Natural killer cell (primary cell): ENCODE data around the gene SRCAP. TPM values are rescaled to one million over a fixed set of nuclear protein-coding genes. Genes with fewer than 3 reads are reported as not detected.

Experiments used
- ATAC-seq, 3 donors: fragments of 150-1000 bp in 2 of 3; fragments of 200-7000 bp in 1 of 3; cut with Tn5 transposase; 1 replicate in 1 of 3; 2 replicates in 2 of 3; pipeline ENCODE4 v1.10.0; 2021; ENCODE audit warnings: mild to moderate bottlenecking in 2 of 3, moderate library complexity in 2 of 3
- DNase-seq, 2 donors: peaks; one replicate each; pipeline versions ENCODE4 v3.0.0 to v3.0.0-alpha.2; 2013 to 2021; ENCODE audit warnings: mixed read lengths in 1 of 2
- H3K27ac ChIP-seq: one replicate; pipeline ENCODE4 v1.5.1; 2013; ENCODE audit warnings: mild to moderate bottlenecking, low read length
- H3K27me3 ChIP-seq: one replicate; pipeline ENCODE4 v1.6.1; 2013; ENCODE audit warnings: low read length; ENCODE audit not compliant: control insufficient read depth, insufficient read depth
- H3K36me3 ChIP-seq: one replicate; pipeline ENCODE4 v1.6.1; 2013; ENCODE audit warnings: low read length; ENCODE audit not compliant: control insufficient read depth, insufficient read depth
- H3K4me1 ChIP-seq: one replicate; pipeline ENCODE4 v1.6.1; 2013; ENCODE audit warnings: low read length; ENCODE audit not compliant: control insufficient read depth, insufficient read depth
- H3K4me3 ChIP-seq: one replicate; pipeline ENCODE4 v1.5.1; 2013; ENCODE audit warnings: low read length
- H3K9me3 ChIP-seq: one replicate; pipeline ENCODE4 v1.6.1; 2013; ENCODE audit warnings: low read length; ENCODE audit not compliant: control insufficient read depth, insufficient read depth
- H3K27ac Mint-ChIP-seq, 2 donors: one replicate each; pipeline ENCODE4 v1.8.0; 2022; ENCODE audit warnings: mild to moderate bottlenecking in 2 of 2, mixed read lengths in 2 of 2, moderate library complexity in 1 of 2
- H3K27me3 Mint-ChIP-seq, 2 donors: one replicate each; pipeline ENCODE4 v1.8.0; 2022; ENCODE audit warnings: low read depth in 2 of 2, mixed read lengths in 2 of 2
- H3K36me3 Mint-ChIP-seq: one replicate; pipeline ENCODE4 v1.8.0; 2022; ENCODE audit warnings: mixed read lengths
- H3K4me1 Mint-ChIP-seq, 2 donors: one replicate each; pipeline ENCODE4 v1.8.0; 2022; ENCODE audit warnings: mixed read lengths in 2 of 2
- H3K4me3 Mint-ChIP-seq: one replicate; pipeline ENCODE4 v1.8.0; 2022; ENCODE audit warnings: mild to moderate bottlenecking, moderate library complexity, mixed read lengths
- H3K9me3 Mint-ChIP-seq, 2 donors: one replicate each; pipeline ENCODE4 v1.8.0; 2022; ENCODE audit warnings: mixed read lengths in 2 of 2
- WGBS: methylation state at CpG from one replicate; pipeline ENCODE4 v1.1.7; 2013; ENCODE audit warnings: missing lambda C conversion rate; ENCODE audit not compliant: insufficient coverage; 5-methylcytosine and 5-hydroxymethylcytosine counted together
- intact Hi-C: fragments of 100-400 bp; cut with micrococcal nuclease; formaldehyde crosslinking; loops from one replicate; pipeline ENCODE4 v1.14.2; 2022
- total RNA-seq, 4 donors: library from RNA; stranded (reverse); fragments of 120-200 nt in 1 of 4; gene quantifications; one replicate each; pipeline versions ENCODE4 v1.2.3 to v1.2.4, GENCODE V29; 2013 to 2022
- TF ChIP-seq, protein P1 (sequence below): fragments of 200-600 bp; IDR thresholded peaks from one replicate; pipeline ENCODE4 v1.8.0; 2022; ENCODE audit warnings: antibody characterized with exemption

The SRCAP gene
- total RNA-seq, 3 donors from 2014 or later (not counting 1 experiment from before 2014, with no cell fraction given) = 78.8 to 99.0 (median 89.3) TPM

DNA sequence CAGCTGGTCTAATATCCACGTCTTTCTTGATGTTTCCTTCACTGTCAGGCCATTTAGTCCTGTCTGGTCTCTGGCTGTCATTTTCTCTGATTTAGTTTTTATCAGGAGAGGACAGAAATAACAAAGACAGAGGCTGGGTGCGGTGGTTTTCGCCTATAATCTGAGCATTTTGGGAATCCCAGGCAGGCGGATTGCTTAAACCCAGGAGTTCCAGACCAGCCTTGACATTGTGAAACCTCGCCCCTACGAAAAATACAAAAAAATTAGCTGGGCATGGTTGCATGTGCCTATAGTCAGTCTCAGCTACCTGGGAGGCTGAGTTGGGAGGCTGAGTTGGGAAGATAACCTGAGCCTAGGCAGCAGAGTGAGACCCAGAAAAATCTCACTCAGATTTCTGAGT lies 7.1 kb downstream of the SRCAP start:
- Histone ChIP-seq H3K4me3 (no peak overlapping the region), H3K9me3 (no peaks in the 10 kb centered on the region), H3K36me3 (peaks cover 89% of the 10 kb centered on the region), H3K27ac (no peak overlapping the region), H3K4me1 (no peaks in the 10 kb centered on the region), H3K27me3 (no peaks in the 10 kb centered on the region)
- TF ChIP-seq, protein P1, sequence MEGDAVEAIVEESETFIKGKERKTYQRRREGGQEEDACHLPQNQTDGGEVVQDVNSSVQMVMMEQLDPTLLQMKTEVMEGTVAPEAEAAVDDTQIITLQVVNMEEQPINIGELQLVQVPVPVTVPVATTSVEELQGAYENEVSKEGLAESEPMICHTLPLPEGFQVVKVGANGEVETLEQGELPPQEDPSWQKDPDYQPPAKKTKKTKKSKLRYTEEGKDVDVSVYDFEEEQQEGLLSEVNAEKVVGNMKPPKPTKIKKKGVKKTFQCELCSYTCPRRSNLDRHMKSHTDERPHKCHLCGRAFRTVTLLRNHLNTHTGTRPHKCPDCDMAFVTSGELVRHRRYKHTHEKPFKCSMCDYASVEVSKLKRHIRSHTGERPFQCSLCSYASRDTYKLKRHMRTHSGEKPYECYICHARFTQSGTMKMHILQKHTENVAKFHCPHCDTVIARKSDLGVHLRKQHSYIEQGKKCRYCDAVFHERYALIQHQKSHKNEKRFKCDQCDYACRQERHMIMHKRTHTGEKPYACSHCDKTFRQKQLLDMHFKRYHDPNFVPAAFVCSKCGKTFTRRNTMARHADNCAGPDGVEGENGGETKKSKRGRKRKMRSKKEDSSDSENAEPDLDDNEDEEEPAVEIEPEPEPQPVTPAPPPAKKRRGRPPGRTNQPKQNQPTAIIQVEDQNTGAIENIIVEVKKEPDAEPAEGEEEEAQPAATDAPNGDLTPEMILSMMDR = no peak
- H3K36me3 Mint-ChIP-seq = peaks cover 34% of the 10 kb centered on the region
- H3K9me3 Mint-ChIP-seq = no peaks in the 10 kb centered on the region
- 97% methylated on average over 6 of the region's 6 CpGs for WGBS
- no peak for DNase-seq
- no peaks in the 10 kb centered on the region for H3K27me3 Mint-ChIP-seq
- H3K4me3 Mint-ChIP-seq = no peak overlapping the region
- no peak for ATAC-seq
- H3K4me1 Mint-ChIP-seq = peaks cover 3 to 4% of the 10 kb centered on the region in 2 donors
- intact Hi-C loops = no loop called here
- H3K27ac Mint-ChIP-seq = no peak overlapping the region

DNA sequence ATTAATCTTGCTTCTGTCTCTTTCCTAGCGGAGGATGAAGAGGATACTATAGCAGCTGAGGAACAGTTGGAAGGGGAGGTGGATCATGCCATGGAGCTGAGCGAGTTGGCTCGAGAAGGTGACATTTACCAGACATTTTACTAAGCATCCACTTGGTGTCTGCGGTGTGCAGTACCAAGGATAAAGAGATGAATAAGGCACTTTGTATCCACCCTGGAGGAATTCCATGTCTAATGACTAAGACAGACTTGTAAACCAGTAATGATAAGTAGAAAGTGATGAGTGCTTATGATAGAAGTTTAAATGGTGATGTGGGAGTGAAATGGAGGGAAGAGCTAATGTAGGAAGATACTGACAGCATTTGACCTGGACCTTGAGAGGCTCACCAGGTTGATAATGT lies 12.0 kb downstream of the SRCAP start:
- H3K27ac Mint-ChIP-seq = peak overlapping the region; percentile 62 to 74
- Histone ChIP-seq H3K4me3 (no peak overlapping the region), H3K27ac (no peak overlapping the region), H3K4me1 (peaks cover 12% of the 10 kb centered on the region), H3K27me3 (no peaks in the 10 kb centered on the region), H3K36me3 (peaks cover 81% of the 10 kb centered on the region), H3K9me3 (no peaks in the 10 kb centered on the region)
- WGBS = 95% methylated on average over 4 of the region's 4 CpGs
- no peak for DNase-seq
- H3K9me3 Mint-ChIP-seq = peaks cover 0 to 2% of the 10 kb centered on the region in 2 donors
- H3K4me3 Mint-ChIP-seq = no peak overlapping the region
- intact Hi-C loops = loop anchor here (10.0 kb wide), 1 partner anchor 54 kb away; the partner anchor contains the start of genes CFAP119 and RNF40
- ATAC-seq = no peak
- H3K36me3 Mint-ChIP-seq = peaks cover 62% of the 10 kb centered on the region
- TF ChIP-seq, protein P1 = no peak
- H3K4me1 Mint-ChIP-seq = peaks cover 17 to 28% of the 10 kb centered on the region in 2 donors
- H3K27me3 Mint-ChIP-seq = no peaks in the 10 kb centered on the region

DNA sequence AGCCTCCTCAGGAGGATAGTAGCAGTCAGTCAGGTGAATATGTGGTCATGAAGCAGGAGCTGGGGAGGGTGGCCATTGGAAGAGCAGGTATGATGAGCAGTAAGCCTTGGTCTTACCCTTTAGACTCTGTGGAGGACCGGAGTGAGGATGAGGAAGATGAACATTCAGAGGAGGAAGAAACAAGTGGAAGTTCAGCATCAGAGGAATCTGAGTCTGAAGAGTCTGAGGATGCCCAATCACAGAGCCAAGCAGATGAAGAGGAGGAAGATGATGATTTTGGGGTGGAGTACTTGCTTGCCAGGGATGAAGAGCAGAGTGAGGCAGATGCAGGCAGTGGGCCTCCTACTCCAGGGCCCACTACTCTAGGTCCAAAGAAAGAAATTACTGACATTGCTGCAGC lies 12.7 kb downstream of the SRCAP start:
- H3K27me3 Mint-ChIP-seq = no peaks in the 10 kb centered on the region
- no peak for DNase-seq
- Histone ChIP-seq H3K4me3 (no peak overlapping the region), H3K9me3 (no peaks in the 10 kb centered on the region), H3K27ac (no peak overlapping the region), H3K4me1 (peaks cover 14% of the 10 kb centered on the region), H3K36me3 (peaks cover 81% of the 10 kb centered on the region), H3K27me3 (no peaks in the 10 kb centered on the region)
- TF ChIP-seq, protein P1 = no peak
- 94% methylated on average over 1 of the region's 1 CpG for WGBS
- ATAC-seq = no peak
- intact Hi-C loops = loop anchor here (10.0 kb wide), 1 partner anchor 53 kb away; the partner anchor contains the start of genes CFAP119 and RNF40
- peaks cover 0 to 2% of the 10 kb centered on the region in 2 donors for H3K9me3 Mint-ChIP-seq
- peaks cover 24 to 35% of the 10 kb centered on the region in 2 donors for H3K4me1 Mint-ChIP-seq
- no peak overlapping the region for H3K4me3 Mint-ChIP-seq
- H3K27ac Mint-ChIP-seq = peak overlapping the region; percentile 8 to 54
- H3K36me3 Mint-ChIP-seq = peaks cover 66% of the 10 kb centered on the region
